A673 (cell line): ENCODE results near the gene PGLYRP1. TPM values are rescaled to one million over a fixed set of nuclear protein-coding genes. Genes with fewer than 3 reads are reported as not detected.

ENCODE experiments used
- BruUV-seq: library from RNA; stranded (reverse); fragments of 400-500 nt; replicated peaks from 2 replicates; lab custom pipeline; 2021; lab: Mats Ljungman, UMichigan
- CTCF ChIA-PET: fragments of 300-600 bp; sonication (Branson Sonifier 250); formaldehyde crosslinking; loops from one replicate; lab custom pipeline; 2022; ENCODE audit warnings: antibody characterized with exemption; lab: Charles Lee
- POLR2A ChIA-PET: fragments of 300-600 bp; sonication (Branson Sonifier 250); formaldehyde crosslinking; loops from one replicate; lab custom pipeline; 2022; ENCODE audit warnings: antibody characterized with exemption; ENCODE audit not compliant: low non-redundant PET; lab: Charles Lee
- DNase-seq: peaks from one replicate; pipeline ENCODE4 v3.0.0-alpha.2; 2015; ENCODE audit warnings: low spot score
- H3K27ac ChIP-seq: fragments of 200-600 bp; sonication (generic); 2 replicates; pipeline ENCODE4 v1.5.1; 2016; ENCODE audit warnings: mixed run types, low read depth, mild to moderate bottlenecking, mixed read lengths, antibody characterized with exemption, low read length; ENCODE audit not compliant: poor library complexity, severe bottlenecking
- H3K27me3 ChIP-seq: fragments of 200-600 bp; sonication (generic); replicated peaks from 2 replicates; pipeline ENCODE4 v1.6.1; 2017; ENCODE audit warnings: mixed run types, low read depth, mild to moderate bottlenecking, mixed read lengths, antibody characterized with exemption, low read length; ENCODE audit not compliant: insufficient read depth, poor library complexity
- H3K36me3 ChIP-seq: fragments of 200-600 bp; sonication (generic); 2 replicates; pipeline ENCODE4 v1.6.1; 2016; ENCODE audit warnings: mixed run types, mild to moderate bottlenecking, mixed read lengths, antibody characterized with exemption, low read length; ENCODE audit not compliant: insufficient read depth, poor library complexity, severe bottlenecking
- H3K4me1 ChIP-seq: fragments of 200-600 bp; sonication (generic); 2 replicates; pipeline ENCODE4 v1.6.1; 2017; ENCODE audit warnings: mixed run types, mild to moderate bottlenecking, mixed read lengths, antibody characterized with exemption, low read length; ENCODE audit not compliant: insufficient read depth, poor library complexity, severe bottlenecking
- H3K4me3 ChIP-seq: fragments of 200-600 bp; sonication (generic); 2 replicates; pipeline ENCODE4 v1.5.1; 2016; ENCODE audit warnings: low read depth, mixed run types, mild to moderate bottlenecking, mixed read lengths, low read length; ENCODE audit not compliant: poor library complexity, severe bottlenecking
- H3K9me3 ChIP-seq: fragments of 200-600 bp; sonication (generic); 2 replicates; pipeline ENCODE4 v1.6.1; 2016; ENCODE audit warnings: mixed run types, low read depth, mild to moderate bottlenecking, mixed read lengths, antibody characterized with exemption, low read length; ENCODE audit not compliant: poor library complexity, severe bottlenecking
- EZH2 ChIP-seq: fragments of 200-600 bp; sonication (generic); IDR thresholded peaks from 2 replicates; pipeline ENCODE4 v1.6.1; 2017; ENCODE audit warnings: borderline replicate concordance, low read depth, mild to moderate bottlenecking, mixed read lengths, antibody characterized with exemption, low read length; ENCODE audit not compliant: poor library complexity, severe bottlenecking
- intact Hi-C: fragments of 100-400 bp; cut with micrococcal nuclease; formaldehyde crosslinking; loops from one replicate; pipeline ENCODE4 v1.10.0; 2022; ENCODE audit not compliant: unreplicated experiment
- total RNA-seq: library from RNA; stranded (reverse); gene quantifications from 2 replicates; pipeline ENCODE4 v1.2.3, GENCODE V29; 2021
- TF ChIP-seq, protein P1 (sequence below): fragments of 300-800, 200-600 bp; sonication (generic); conservative IDR thresholded peaks from 2 replicates; pipeline ENCODE4 v1.5.1; 2017; ENCODE audit warnings: low read depth, mild to moderate bottlenecking, antibody characterized with exemption, low read length, moderate library complexity, mixed read lengths

The PGLYRP1 gene
- total RNA-seq, 1 experiment from 2014 or later: not detected

DNA sequence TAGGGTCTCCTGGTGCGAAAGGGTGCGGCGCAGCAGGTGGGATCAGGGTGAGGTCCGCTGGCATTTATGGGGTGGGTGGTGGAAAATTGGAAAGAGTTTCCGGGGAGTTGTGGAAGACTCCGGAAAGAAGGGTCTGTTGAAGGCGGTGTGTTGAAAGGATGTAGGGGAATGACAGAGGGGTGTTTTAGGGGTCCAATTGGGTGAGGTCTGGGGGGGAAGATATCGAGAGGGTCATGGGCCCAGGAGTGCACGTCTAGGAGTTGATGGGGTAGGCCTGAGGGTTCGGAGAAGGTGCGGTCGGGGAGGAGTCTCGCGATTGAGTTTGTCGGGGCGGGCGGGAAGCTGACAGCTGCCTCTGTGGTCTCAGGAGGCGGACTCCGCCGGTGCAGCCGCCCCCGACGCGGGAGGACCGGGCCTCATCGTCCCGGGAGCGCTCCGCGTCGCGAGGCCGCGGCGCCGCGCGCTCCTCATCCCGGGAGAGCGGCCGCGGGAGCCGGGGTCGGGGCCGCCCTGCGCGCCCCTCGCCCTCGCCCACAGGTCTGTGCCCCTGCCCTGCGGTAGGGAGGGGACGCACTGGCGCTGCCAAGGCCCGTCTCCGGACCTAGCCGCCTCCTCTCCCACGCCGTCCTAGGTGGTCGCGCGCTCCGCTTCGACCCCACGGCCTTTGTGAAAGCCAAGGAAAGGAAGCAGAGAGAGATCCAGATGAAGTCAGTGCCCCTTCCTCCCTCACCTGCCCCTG lies 7.0 kb downstream of the PGLYRP1 start:
- BruUV-seq: no TSS peak
- ChIA-PET POLR2A (no interaction called here), CTCF (no interaction called here)
- H3K27ac ChIP-seq: no peak overlapping the region
- peak; percentile 35 for DNase-seq
- H3K4me3 ChIP-seq: peak overlapping the region; percentile 50
- intact Hi-C loops: no loop called here
- H3K9me3 ChIP-seq: no peaks in the 10 kb centered on the region
- TF ChIP-seq, protein P1, sequence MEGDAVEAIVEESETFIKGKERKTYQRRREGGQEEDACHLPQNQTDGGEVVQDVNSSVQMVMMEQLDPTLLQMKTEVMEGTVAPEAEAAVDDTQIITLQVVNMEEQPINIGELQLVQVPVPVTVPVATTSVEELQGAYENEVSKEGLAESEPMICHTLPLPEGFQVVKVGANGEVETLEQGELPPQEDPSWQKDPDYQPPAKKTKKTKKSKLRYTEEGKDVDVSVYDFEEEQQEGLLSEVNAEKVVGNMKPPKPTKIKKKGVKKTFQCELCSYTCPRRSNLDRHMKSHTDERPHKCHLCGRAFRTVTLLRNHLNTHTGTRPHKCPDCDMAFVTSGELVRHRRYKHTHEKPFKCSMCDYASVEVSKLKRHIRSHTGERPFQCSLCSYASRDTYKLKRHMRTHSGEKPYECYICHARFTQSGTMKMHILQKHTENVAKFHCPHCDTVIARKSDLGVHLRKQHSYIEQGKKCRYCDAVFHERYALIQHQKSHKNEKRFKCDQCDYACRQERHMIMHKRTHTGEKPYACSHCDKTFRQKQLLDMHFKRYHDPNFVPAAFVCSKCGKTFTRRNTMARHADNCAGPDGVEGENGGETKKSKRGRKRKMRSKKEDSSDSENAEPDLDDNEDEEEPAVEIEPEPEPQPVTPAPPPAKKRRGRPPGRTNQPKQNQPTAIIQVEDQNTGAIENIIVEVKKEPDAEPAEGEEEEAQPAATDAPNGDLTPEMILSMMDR: no peak
- no peak for TF ChIP-seq EZH2
- no peaks in the 10 kb centered on the region for H3K36me3 ChIP-seq
- peaks cover 15% of the 10 kb centered on the region for H3K4me1 ChIP-seq
- H3K27me3 ChIP-seq: peaks cover 12% of the 10 kb centered on the region

DNA sequence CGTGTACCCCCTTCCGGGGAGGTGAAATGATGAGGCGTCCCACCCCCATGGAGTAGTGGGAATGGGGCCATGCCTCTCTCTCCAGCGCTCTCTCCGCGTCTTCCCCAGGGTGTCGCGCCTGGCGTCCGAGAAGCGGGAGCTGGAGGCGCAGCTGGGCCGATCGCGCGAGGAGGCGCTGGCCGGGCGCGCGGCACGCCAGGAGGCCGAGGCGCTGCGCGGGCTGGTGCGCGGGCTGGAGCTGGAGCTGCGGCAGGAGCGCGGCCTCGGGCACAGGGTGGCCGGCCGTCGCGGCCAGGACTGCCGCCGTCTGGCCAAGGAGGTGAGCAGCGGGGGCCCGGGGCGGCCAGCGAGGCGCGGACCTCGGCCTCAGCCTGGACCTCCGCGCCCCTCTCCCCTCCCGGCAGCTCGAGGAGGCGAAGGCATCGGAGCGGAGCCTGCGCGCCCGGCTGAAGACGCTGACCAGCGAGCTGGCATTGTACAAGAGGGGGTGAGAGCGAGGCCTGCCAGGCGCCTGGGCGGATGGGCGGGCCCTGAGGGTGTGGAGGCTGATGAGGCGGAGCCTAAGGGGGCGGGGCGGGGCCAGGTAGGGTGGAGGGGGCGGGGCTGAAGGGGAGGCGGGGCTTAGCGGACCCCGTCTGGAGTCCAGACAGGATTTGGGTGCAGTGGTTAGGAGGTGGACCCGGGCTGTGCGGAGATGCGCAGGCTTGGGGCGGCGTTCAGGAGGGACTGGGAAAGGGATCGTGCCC lies 7.7 kb downstream of the PGLYRP1 start:
- POLR2A ChIA-PET: no interaction called here
- no peak overlapping the region for H3K27ac ChIP-seq
- TF ChIP-seq EZH2: no peak
- TF ChIP-seq, protein P1: no peak
- CTCF ChIA-PET: interaction anchor here (0.7 kb wide), 1 partner anchor 11 kb away, joined by 4 read pairs; no protein-coding TSS in a partner anchor
- no TSS peak for BruUV-seq
- no peaks in the 10 kb centered on the region for H3K36me3 ChIP-seq
- peaks cover 12% of the 10 kb centered on the region for H3K27me3 ChIP-seq
- intact Hi-C loops: no loop called here
- H3K9me3 ChIP-seq: no peaks in the 10 kb centered on the region
- peaks cover 15% of the 10 kb centered on the region for H3K4me1 ChIP-seq
- peak overlapping the region; percentile 50 for H3K4me3 ChIP-seq
- peak; percentile 74 for DNase-seq

DNA sequence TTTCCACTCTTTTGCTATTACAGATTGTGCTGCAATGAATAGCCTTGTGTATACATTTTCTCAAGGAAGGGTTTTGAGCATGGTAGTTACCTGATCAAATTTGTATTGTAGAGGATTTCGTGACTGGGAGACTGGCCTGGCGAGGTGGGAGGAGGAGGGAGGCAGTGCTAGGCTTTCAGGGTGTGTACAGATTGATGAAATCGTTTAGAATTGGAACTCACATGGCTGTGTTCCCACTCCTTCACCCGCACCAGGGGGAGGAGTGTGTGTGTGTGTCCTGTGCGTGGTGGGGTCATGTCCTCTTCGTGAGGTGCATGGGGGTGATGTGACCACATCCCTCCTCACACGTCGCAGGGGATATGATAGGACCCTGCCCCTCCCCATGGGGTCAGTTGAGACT lies 8.3 kb downstream of the PGLYRP1 start:
- no peak for TF ChIP-seq EZH2
- TF ChIP-seq, protein P1: no peak
- Histone ChIP-seq H3K4me1 (peaks cover 15% of the 10 kb centered on the region), H3K36me3 (no peaks in the 10 kb centered on the region), H3K4me3 (peak overlapping the region; percentile 50), H3K27me3 (peaks cover 12% of the 10 kb centered on the region), H3K9me3 (no peaks in the 10 kb centered on the region), H3K27ac (no peak overlapping the region)
- ChIA-PET CTCF (interaction anchor here (0.7 kb wide), 1 partner anchor 12 kb away, joined by 4 read pairs; no protein-coding TSS in a partner anchor), POLR2A (no interaction called here)
- no TSS peak for BruUV-seq
- no peak for DNase-seq
- intact Hi-C loops: no loop called here
